ENCODE measurements around the gene TRIM26. TPM values are rescaled to one million over a fixed set of nuclear protein-coding genes. Genes with fewer than 3 reads are reported as not detected.
A peak's percentile ranks its signal among the peaks of the same experiment; 100 is the strongest.

TRIM26 gene
- total RNA-seq, 6 experiments from 2014 or later, result 28.8 to 47.5 (median 38.9) TPM

DNA sequence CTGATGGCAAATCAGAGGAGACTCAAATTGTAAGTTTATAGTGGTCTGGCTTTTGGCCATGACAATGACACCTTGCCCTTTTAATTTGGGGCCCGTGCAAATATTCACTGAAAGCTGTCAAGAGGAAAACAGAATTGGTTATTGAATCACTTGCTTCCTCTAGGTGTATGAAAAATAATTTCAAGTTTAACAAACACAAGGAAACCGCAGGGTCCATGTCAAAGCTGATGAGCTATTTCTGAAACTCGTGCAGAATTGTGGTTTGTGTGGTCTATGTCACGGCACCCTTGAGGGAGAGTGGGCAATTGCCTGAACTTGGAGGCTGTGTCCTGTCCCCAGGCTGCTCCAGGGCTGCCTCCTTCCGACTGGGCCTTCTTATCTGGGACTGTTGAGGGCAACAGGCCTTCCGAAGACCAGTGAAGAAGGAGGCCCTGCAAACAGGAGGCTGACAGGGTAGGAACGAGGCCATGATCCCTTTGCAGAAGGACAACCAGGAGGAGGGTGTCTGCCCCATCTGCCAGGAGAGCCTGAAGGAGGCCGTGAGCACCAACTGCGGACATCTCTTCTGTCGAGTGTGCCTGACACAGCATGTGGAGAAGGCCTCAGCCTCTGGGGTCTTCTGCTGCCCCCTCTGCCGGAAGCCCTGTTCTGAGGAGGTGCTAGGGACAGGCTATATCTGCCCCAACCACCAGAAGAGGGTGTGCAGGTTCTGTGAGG, 76.5 kb downstream of the TRIM26 start:
- Histone ChIP-seq H3K36me3 (no peaks in the 10 kb centered on the region), H3K4me1 (no peaks in the 10 kb centered on the region), H3K4me3 (no peak overlapping the region), H3K27me3 (no peaks in the 10 kb centered on the region), H3K9me3 (no peaks in the 10 kb centered on the region), H3K27ac (no peak overlapping the region)
- intact Hi-C loops (cut with DNase I), result no loop called here
- DNase-seq (no peak), ATAC-seq (no peak)
- TF ChIP-seq, protein P1, sequence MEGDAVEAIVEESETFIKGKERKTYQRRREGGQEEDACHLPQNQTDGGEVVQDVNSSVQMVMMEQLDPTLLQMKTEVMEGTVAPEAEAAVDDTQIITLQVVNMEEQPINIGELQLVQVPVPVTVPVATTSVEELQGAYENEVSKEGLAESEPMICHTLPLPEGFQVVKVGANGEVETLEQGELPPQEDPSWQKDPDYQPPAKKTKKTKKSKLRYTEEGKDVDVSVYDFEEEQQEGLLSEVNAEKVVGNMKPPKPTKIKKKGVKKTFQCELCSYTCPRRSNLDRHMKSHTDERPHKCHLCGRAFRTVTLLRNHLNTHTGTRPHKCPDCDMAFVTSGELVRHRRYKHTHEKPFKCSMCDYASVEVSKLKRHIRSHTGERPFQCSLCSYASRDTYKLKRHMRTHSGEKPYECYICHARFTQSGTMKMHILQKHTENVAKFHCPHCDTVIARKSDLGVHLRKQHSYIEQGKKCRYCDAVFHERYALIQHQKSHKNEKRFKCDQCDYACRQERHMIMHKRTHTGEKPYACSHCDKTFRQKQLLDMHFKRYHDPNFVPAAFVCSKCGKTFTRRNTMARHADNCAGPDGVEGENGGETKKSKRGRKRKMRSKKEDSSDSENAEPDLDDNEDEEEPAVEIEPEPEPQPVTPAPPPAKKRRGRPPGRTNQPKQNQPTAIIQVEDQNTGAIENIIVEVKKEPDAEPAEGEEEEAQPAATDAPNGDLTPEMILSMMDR (IDR thresholded peaks at IDR 0.05), result no peak
- no peak for TF ChIP-seq POLR2A (IDR thresholded peaks at IDR 0.05)
- 63% methylated on average over 7 of the region's 11 CpGs for whole genome bisulfite sequencing (ENCODE audit: insufficient coverage, low coverage, low lambda C conversion rate, missing lambda C conversion rate)

DNA sequence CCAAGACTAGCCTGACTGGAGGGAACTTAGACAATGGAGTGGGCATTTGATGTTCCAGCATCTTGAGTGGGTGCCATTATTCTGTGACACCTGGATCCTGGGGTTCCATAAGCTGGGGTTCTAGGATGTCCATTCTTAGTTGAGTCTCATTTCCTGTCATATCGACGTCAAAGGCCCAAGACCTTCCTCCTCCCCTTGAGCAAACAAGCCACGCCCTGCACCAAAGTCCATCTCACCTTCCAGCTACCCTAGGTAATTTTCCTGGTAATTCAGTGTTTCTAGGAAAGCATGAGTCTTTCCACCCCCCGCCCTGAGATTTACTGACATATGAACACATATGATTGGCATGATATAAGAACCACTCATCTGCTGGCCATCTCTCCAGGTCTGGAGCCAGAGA, 77.4 kb downstream of the TRIM26 start, which contains the start of gene TRIM40:
TRIM40 (plus strand) TSS at position 384 of the 400 bp plus-strand sequence. CDS start 897 bp downstream, outside the sequence.
- DNase-seq, result no peak
- Histone ChIP-seq H3K27me3 (no peaks in the 10 kb centered on the region), H3K27ac (no peak within 1 kb of the TSS), H3K4me3 (no peak within 1 kb of the TSS), H3K9me3 (no peaks in the 10 kb centered on the region), H3K4me1 (peaks cover 0 to 2% (median 0%) of the 10 kb centered on the region in 4 donors), H3K36me3 (no peaks in the 10 kb centered on the region)
- TF ChIP-seq POLR2A (IDR thresholded peaks at IDR 0.05), result no peak
- TF ChIP-seq, protein P1 (IDR thresholded peaks at IDR 0.05), result no peak
- WGBS (ENCODE audit: insufficient coverage, low coverage, low lambda C conversion rate, missing lambda C conversion rate), result 46% methylated on average over 4 of the region's 4 CpGs
- peak in 1 of 4 donors; percentile 60 for ATAC-seq
- intact Hi-C loops (cut with DNase I), result no loop called here

DNA sequence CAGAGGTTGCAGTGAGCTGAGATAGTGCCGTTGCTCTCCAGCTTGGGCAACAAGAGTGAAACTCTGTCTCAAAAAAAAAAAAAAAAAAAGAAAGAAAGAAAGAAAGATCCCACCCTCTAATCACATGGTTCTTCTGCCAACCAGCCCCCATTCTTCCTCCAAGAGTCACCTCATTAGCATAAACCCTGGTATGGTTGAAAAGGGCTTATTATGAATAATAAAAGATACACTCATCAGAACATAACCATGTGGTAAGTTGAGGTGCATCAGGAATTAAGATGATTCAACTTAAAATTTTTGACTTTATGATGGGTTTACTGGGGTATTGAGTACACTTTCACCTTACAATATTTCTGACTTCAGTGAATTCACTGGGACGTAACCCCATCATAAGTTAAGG, 78.1 kb downstream of the TRIM26 start:
- Histone ChIP-seq H3K4me3 (no peak overlapping the region), H3K27me3 (no peaks in the 10 kb centered on the region), H3K36me3 (no peaks in the 10 kb centered on the region), H3K9me3 (no peaks in the 10 kb centered on the region), H3K27ac (no peak overlapping the region), H3K4me1 (peaks cover 0 to 4% (median 0%) of the 10 kb centered on the region in 4 donors)
- WGBS (ENCODE audit: insufficient coverage, low coverage, low lambda C conversion rate, missing lambda C conversion rate), result 61% methylated on average over 2 of the region's 2 CpGs
- DNase-seq, result no peak
- intact Hi-C loops (cut with DNase I), result no loop called here
- TF ChIP-seq, protein P1 (IDR thresholded peaks at IDR 0.05), result no peak
- TF ChIP-seq POLR2A (IDR thresholded peaks at IDR 0.05), result no peak
- ATAC-seq, result no peak

Other genes starting within 250 kb of the TRIM26 start
- 10 to 100 TPM in 4 of 6 experiments, 1 to 10 TPM in 2; 9.4 to 17.8 (median 11.2) TPM for gene POLR1H, start 152.1 kb downstream of the TRIM26 start, total RNA-seq
- gene PPP1R11, start 146.2 kb downstream of the TRIM26 start, total RNA-seq, result 10 to 100 TPM; 22.9 to 37.2 (median 25.7) TPM
- gene RNF39, start 137.6 kb downstream of the TRIM26 start, total RNA-seq, result not detected
- 1 to 10 TPM in 1 of 6 experiments, under 1 TPM in 5; 0.32 to 5.1 (median 0.60) TPM for gene TRIM31, start 100.3 kb downstream of the TRIM26 start, total RNA-seq
- gene TRIM40, start 77.3 kb downstream of the TRIM26 start, total RNA-seq, result 1 to 10 TPM in 1 of 6 experiments, under 1 TPM in 1, not detected in 4; 0.18 to 5.2 TPM
- 1 to 10 TPM in 5 of 6 experiments, under 1 TPM in 1; 0.74 to 2.4 (median 1.4) TPM for gene TRIM10, start 52.2 kb downstream of the TRIM26 start, total RNA-seq
- gene TRIM15, start 49.9 kb downstream of the TRIM26 start, total RNA-seq, result 10 to 100 TPM in 1 of 6 experiments, 1 to 10 TPM in 5; 1.7 to 17.7 (median 5.7) TPM
- 1 to 10 TPM; 3.3 to 7.5 (median 5.7) TPM for gene TRIM39, start 113.5 kb upstream of the TRIM26 start, total RNA-seq
- 10 to 100 TPM; 13.8 to 49.5 (median 16.3) TPM for gene RPP21, start 131.8 kb upstream of the TRIM26 start, total RNA-seq